ENCODE data around the gene AP5B1.

GRCh38 chr11:65789230-65790103 lies 8.7 kb upstream of the AP5B1 start:
- TF ChIP-seq ZBTB33 (IDR thresholded peaks at IDR 0.05; ENCODE audit: extremely low read depth, insufficient replicate concordance, low read length) (no peak), EZH2 (IDR thresholded peaks at IDR 0.05) (no peak), CTCF (IDR thresholded peaks at IDR 0.05 in 2 of 3, conservative IDR thresholded peaks at IDR 0.05 in 1 of 3; ENCODE audit: borderline replicate concordance in 1 of 3, insufficient read depth in 1 of 3, low read depth in 2 of 3, low read length in 2 of 3) (no peak)

Measured in HCT116 (cell line).